Measurements from ENCODE around the gene FOXO3.

Gene FOXO3

DNA sequence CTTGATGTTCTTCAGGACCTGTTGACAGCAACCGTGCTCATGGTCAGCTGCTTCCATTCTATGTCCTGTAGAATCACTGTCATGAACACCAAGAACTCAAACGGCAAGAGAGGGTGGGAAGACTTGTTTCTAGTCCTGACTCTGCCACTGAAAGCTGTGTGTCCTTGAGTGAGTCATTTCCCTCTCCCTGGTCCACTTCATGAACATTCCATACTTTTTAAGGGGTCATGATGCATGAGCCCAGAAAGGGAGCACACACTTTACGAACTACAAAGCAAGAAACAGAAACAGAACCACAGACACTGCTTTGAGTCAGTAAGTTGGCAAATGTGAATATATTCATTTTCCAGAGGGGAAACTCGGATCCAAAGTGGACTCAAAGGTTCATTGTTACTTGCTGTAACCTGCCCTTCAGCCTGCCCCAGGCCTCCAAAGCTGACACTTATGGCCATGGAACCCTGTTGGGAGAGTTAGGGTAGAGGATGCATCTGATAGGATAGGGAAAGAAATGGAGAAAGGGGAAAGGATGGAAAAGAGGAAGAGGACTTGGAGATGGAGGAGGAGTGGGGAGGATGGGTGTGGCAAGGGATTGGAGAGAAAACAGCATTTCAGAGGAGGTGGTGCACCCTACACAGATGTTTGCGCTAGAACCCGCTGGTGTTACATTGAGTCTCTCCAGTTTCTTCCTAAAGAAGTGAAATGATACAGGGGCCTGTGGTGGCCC, 129.8 kb downstream of the FOXO3 start:
- no peak for DNase-seq

DNA sequence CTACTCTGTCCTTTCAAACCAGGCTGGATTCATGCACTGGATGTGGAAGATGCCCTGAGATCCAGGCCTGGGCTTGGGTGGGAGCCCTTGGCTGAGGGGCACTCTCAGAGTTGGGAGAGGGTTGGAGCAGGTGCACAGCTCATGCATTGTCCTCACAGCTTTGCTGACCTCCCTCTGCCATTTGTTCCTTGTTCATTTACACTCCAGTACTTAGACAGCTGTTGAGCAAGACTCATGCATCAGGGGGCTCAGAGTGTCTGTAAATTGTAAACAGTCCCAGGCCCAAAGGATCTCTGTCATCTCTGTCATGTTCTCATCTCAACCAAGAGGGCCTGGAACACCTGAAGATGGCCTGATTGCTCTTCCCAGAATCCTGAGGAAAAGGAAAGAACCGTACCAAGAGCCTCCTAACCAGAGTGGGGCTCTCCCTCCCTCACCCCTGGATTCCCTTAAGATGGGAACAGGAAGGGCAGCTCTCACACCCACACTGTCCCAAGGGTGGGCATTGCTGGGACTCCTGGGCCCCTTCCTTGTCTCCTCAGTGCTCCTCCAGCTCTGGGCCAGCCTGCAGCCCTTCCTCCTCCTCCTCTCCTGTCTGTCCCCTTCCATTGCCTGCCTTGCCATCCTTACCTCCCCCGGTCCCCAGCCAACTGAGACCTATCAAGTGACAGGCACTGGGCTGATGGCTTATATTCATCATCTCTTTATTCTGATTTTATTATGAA, 132.9 kb downstream of the FOXO3 start:
- no peak for DNase-seq

DNA sequence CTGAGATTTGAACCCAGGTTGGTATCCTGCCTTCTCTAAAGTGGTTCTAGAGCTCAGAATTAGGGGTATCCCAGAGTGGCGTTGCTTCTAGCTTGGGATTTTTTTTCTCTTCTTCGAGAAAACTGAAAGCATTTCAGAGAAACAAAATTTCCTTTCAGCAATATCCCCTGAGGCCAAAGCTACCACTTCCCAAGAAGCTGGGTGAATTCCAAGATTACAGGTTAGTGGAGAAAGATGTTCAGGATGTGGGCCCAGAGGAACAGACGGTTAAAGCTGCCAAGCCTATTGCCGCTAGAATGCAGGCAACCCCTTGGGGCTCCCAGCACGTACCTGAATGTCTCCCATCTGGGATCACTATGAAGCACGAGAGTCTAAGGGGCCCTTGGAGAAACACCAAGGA, 134.1 kb downstream of the FOXO3 start:
- DNase-seq: no peak

DNA sequence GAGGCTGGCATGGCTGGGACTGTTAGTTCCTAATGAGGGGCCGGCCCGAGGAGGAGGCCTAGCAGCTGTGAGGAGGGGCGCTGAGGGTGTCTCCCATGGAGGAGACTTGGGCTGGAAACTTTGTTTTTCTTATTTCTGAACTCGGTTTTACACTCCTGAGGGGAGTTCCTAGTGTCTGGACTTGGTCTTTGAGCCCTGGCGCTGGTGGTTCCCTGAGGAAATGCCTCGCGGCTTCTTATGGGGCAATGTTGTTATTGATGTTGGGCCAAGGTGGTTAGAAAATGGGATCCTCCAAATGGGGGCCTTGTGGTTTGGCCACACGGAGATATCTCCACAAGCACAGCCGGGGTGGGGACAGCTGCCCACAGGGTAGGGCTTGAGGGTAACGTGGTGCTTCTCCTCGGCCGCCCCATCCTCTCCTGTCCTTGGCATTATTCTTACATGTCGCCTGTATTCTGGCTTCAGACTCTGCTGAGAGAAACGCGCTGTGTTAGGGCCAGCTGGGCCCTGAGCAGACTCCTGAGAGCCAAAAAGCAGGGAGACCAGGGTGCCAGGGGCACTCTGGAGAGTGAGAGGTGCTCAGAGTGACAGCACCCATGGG, 136.9 kb downstream of the FOXO3 start:
- DNase-seq: no peak

DNA sequence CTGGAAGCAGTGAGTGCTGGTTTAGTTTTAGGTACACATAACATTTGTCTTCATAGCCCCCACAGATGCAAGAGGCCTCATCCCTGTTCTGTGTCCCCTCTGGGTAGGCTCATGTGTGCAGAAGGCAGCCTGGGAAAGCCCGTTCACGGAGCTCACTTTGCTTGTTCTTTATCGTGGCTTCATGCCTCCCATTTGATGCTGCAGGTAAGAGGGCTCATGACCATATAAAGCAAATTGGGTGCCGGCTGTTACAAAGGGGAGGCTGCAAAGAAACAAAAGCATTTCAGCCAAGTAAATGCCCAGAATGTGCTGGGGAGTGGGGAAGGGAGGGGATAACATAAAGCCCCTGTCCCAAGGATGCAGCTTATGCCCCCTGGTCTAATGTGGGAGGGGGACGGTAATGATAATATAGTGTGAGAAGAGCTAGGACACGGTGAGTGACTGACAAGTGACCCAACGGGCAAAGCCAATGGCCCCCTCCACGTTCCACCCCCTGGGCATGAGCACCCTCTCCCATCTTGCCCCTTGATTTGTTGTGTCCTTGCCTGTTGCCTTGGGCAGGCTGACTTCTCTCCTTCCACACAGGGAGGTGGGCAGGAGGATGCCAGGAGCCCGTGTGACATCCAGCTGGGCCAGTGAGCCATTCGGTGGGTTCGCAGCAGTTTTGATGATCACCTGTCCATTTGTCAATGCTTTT, 138.0 kb downstream of the FOXO3 start:
- DNase-seq: no peak

DNA sequence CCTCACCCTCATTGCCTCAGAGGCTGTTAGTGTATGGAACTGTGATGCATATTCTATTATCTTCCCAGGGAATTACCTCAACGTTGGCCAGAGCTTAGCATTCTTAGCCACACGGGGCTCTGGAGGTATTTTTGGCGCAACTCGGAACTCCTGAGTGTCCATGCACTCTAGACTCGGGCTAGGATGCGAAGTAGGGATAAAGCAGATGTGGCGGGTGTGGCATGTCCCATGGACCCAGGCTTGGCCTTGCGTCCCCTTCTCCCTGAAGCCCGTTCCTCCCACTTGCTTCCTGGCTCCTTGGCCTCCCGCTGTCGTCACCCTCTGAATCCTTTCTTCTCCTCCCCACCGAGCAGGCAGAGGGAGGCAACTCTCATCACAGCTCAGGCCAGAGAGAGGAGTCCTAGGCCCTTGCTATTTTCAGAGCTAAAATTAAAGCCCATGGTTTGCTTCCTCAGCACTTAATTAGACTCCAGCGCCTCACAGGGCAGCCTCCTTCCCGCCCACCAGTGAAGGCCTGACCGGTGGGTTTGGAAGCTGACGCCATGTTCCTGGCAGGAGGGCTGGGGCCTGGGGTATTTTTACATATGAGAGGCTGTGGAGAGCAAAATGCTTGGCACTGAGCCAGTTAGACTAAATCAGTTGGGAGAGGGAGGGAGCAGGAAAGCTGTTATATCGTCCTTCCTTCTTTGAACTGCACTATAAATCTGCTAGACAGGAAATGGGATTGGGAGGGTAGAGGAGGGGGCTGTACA, 138.7 kb downstream of the FOXO3 start:
- DNase-seq: no peak

DNA sequence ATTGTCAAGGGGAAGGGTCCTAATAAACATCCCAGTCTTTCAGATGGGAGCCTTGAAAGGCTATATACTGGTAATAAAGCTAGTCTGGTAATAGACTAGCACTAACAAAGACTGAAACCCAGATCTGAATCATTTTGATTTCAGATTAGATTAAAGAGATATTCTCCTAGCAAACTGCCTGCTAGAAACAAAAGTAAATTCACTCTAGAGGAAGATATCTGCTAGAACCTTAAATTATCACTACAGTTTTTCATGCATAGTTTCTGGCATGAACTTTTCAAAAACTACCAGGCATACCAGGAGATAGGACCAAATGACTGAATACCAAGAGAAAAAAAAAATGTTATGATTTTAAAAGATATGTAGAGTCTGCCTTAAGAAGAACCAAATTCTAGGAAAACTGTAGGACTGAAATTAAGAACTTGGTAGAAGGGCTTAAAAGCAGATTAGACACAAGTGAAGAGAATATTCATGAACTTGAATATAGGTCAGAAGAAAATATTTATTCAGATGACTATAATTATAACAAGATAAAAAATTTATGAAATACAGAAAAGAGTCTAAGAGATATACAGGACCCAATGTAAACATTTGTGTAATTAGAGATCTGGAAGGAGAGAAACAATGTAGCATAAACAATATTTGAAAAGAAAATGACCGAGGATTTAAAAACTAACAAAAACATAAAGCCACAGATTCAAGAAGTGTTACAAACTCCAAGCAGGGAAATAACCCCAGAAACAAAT, 141.6 kb downstream of the FOXO3 start:
- no peak for DNase-seq

DNA sequence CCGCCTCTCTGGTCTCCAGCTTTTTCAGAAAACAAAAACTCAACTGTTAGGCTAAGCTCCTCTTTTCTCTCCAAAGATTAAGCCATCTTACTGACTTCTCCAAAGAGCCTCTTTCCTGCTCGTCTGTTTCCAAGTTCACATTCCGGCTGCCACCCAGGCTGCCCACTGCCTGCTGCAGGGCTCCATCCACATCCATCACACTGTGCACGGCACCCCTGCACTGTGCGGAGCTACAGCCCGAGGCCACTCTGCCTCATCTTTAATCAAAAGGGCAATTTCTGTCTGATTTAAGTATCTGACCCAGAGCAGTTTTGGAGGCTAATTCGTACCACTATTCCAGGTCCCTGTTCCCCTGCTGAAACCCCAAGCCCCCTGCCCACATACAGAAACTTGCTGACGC, 145.9 kb downstream of the FOXO3 start:
- DNase-seq: no peak

DNA sequence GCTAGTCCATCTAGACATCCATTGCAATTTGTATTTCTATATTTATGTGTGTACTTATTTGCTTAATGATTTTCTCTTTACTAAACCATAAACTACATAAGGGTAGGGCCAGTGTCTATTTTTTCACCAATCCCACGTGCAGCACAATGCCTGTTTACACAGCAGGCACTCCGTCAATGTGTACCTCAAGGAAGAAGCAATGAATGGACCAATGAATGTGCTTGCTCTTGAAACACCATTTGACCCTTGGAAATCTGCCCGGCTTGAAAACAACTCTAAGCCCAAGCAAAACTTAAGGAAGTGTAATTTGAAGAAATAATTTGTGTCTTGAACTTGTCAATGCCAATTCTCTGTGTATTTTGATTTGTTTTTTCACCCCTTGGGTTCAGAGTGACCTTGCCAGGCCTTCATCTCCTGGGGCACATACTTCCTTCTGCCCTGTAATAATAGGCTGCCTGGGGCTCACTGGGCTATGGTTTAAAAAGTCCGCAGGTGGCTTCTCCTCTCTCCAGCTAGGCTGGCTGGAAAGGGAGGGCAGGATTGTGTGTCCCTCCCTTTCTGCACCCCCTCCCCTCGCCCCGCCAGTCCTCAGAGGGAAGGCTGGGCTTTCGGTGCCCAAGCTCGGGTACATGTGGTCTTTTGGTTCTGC, 146.7 kb downstream of the FOXO3 start:
- DNase-seq: no peak

DNA sequence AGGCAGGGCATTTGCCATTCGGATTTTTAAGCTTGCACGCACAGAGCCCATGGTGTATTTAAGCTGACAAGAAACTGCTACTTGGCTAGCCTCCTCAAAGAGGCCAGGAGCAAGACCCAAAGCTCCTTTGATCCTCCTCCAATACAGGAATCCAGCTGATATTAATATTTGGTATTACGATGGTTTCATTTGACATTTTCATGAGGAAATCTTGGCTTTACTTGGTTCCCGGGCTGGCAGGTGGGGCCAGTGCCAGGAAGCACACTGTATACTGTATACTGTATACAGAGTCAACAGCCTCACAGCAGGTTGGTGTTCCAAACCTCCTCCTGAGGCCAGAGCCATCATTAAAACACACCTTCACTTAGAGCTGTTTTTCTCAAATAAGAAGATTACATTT, 149.3 kb downstream of the FOXO3 start:
- no peak for DNase-seq

DNA sequence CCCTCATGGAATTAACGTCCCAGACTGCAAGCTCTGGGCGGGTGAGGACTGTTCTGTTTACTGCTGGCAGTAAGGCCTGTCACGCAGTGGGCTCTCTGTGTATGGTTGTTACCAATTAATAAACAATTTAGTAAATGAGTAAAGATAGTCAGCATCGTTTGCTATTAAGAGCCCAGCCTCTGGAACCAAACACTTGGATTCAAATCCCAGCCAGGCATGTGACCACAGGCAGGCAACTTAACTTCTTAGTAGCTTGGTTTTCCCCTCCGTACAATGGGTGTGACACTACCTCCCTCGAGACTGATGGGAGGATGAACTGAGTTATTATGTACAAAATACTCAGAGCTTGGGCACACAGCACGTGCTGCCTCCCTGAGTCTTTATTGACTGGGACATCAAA, 149.8 kb downstream of the FOXO3 start:
- DNase-seq: no peak

DNA sequence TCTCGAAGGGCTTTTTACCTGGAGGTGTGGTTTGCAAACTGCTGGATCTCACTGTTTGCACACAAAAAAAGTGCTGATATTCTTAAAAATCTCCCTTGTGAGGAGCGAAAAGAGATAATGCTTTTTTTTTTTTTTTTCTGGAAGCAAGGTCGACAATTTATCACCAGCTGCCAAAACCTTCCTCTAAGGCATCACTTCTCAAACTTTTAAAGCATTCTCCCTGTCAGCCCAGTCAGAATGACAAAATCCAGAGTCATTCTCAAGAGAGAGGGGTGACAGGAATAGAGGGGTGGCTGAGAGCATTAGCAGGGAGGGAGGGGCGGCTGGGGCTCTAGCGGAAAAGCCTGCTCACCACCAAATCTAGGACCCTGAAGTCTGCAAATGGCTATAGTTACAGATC, 150.4 kb downstream of the FOXO3 start:
- DNase-seq: no peak

DNA sequence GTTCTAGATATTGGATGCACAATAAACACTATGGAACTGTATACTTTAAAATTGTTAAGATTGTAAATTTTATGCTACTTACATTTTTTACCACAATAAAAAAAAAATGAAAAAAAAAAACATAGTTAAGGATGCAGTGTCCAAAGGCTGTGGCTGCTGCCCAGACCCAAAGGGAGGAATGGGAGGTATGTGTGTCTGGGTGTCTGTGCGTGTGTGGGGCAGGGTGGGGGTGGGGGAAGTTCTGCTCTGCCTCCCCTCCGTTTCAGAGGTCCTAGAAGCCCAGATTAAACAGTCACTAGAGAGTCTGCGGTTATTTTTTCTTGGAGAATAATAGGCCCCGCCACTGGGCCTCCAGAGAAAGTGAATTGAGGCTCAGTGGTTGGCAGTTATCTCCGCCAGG, 151.1 kb downstream of the FOXO3 start:
- no peak for DNase-seq

DNA sequence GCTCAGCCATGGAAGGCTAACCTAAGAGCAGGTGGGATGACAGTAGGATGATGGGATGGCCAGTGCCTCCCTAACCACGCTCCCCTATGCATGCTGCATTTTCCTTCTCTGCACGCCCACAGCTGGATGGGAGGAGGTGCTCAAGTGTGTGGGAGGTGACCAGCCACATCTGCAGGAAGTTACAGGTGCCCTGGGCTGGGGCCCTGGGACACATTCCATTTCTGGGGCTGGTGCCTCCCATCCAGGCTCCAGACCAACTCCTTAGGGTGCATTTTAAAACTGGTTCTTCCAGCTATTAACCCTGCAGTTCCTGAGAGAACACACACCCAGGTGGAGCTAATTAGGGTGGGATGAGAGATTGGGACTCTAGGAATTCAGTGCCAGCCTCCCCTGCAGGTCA, 152.2 kb downstream of the FOXO3 start:
- no peak for DNase-seq

DNA sequence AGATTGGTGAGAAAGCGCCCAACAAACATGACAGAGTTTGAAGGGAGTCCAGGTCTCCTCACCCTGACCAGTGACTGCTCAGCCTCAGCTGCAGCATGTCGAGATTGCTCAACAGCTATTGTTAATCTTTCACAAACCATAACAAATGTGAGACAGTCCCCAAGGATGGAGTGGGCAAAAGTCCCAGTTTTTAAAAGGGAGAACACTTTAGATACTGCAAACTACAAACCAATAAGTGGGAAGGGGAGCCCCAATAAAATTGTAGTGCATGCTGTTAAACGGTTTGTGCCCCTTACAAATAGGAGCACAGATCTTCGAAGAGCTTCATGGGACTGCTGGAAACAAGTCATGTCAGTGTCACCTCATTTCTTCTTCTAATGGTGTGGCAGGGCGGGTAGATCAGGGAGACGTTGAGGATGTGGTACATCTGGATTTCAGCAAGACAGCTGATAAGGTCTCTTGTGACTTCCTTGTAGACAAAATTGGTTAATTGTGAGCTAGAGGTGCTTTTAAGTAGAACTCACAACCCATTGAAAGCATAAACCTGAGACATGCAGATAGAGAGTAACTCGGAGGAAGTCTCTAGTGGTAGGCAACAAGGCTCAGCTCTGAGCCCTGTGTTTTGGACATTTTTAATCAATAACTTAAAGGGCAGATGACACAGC, 153.5 kb downstream of the FOXO3 start:
- DNase-seq: no peak

DNA sequence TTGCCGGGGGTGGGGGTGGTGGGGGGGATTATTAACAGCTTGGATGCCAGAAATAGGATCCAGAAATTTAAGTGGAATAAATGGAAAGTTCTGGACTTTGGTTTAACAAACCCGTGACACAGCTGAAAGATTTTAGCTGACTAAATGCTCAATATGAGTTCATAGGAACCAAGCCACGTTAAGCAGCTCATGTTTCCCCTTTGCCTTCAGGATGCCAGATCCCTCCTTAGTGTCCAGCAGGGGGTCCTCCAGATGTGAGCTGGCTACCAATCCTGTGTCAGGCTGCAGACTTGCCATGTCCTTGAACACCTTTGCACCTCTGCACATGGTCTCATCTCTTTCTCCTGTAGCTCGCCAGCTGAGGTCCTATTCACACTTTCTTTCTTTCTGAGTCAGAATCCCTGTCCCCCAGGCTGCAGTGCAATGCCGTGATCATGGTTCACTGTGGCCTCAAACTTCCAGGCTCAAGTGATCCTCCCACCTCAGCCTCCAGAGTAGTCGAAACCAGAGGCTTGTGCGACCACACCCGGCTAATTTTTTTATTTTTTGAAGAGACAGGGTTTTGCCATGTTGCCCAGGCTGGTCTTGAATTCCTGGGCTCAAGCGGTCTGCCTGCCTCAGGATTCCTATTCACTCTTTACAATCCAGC, 154.2 kb downstream of the FOXO3 start:
- DNase-seq: no peak

DNA sequence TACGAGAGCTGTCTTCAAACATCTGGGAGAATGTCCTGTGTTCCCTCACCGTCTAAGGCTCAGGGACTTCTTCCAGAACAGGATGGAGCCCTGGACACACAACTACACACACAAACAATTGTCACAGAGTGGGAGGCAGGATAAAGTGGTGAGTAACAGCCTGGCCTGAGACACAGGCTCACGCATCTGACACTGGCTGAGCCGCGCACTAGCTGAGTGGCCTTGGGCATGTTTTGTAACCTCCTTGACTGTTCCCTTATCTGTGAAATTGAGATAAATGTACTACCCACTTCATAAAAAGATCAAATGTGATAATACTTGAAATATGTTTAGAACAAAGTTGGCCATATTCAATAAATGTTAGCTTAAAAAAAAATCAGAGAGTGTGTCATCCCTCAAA, 155.1 kb downstream of the FOXO3 start:
- DNase-seq: no peak

DNA sequence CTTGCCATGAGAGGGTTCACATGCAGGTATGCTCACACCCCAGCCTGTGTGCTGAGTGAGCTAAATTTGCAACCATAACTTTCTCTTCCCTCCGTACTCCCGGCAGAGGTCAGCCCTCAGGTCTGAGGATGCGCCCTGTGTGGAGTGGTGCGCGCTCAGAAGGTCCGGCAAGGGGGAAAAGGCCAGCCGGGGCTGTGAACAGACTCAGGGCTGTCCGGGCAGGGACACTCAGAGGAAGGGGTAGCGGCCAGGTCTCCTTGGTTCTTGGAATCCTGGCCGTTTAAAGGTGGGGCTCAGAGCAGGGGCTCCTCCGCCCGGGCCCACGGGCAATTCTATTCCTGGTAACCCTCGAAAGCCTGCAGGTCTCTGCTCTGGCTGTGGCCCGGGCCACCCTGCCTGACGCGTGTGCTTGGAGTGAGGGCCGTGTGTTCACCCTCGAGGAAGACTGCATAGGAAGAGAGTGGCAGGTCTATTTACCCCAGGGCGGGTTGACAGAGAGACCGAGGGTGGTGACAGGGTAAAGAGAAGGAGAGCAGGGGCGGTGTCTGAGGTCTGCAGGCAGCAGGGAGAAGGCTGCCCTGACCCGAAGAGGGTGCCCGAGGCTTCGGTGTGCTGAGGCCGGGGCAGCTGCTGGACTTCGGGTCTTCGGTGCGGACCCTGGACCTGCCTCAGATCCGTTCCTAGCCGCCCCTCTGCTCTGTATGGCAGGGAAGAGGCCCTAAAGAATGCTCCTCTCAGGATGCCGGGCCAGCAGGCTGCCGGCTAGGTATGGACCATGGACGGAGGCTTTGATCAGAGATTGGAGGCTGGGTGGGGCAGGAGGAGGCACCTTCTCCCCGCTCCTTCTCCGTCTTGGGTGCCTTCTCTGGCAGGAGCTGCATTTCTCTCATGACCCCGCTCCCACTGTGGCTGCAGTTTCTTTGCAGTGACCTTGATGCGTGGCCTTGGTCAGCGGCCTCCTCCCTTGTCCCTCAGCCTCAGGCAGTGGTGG, 156.4 kb downstream of the FOXO3 start:
- DNase-seq: no peak

DNA sequence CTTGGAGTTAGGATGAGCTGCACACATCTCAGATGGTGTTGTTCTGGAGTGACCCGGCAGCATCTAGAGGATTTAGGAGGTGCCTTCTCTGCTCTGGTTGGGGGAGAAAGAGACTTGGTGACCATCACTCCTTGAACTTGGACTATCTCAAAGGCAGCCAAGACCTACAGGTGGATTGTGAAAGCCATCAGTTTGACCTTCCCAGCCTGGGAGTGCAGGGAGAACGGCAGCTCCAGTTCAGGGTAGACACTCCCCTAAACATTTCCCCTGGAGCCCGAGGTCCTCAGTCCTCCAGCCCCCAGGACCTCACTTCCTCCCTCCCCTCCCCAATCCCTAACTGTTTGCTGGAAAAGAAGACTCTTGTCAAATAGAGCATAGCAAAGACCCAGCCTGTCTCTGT, 158.8 kb downstream of the FOXO3 start:
- no peak for DNase-seq
